Osteocyte (in vitro differentiated cells): ENCODE measurements around the gene USP38. TPM values are rescaled to one million over a fixed set of nuclear protein-coding genes. Genes with fewer than 3 reads are reported as not detected.
A peak's percentile ranks its signal among the peaks of the same experiment; 100 is the strongest.

Source experiments
- DNase-seq: peaks from one replicate; pipeline ENCODE4 v3.0.0; 2021; ENCODE audit warnings: mixed read lengths; ENCODE audit not compliant: unreplicated experiment; ENCODE audit errors: extremely low spot score
- H3K27ac Mint-ChIP-seq: one replicate; pipeline ENCODE4 v1.8.0; 2021; ENCODE audit warnings: mild to moderate bottlenecking, mixed read lengths; ENCODE audit not compliant: unreplicated experiment
- H3K27me3 Mint-ChIP-seq: one replicate; pipeline ENCODE4 v1.8.0; 2021; ENCODE audit warnings: mixed read lengths; ENCODE audit not compliant: unreplicated experiment
- H3K36me3 Mint-ChIP-seq: one replicate; pipeline ENCODE4 v1.8.0; 2021; ENCODE audit warnings: mixed read lengths; ENCODE audit not compliant: unreplicated experiment
- H3K4me1 Mint-ChIP-seq: one replicate; pipeline ENCODE4 v1.8.0; 2021; ENCODE audit warnings: mixed read lengths; ENCODE audit not compliant: unreplicated experiment
- H3K4me3 Mint-ChIP-seq: one replicate; pipeline ENCODE4 v1.8.0; 2021; ENCODE audit warnings: mild to moderate bottlenecking, moderate library complexity, mixed read lengths; ENCODE audit not compliant: unreplicated experiment
- H3K9me3 Mint-ChIP-seq: one replicate; pipeline ENCODE4 v1.8.0; 2021; ENCODE audit warnings: mixed read lengths; ENCODE audit not compliant: unreplicated experiment
- CTCF ChIP-seq: fragments of 200-600 bp; sonication (generic); IDR thresholded peaks from 2 replicates; pipeline ENCODE4 v1.5.0; 2021; ENCODE audit warnings: antibody characterized with exemption, mild to moderate bottlenecking, moderate library complexity
- total RNA-seq: library from RNA; stranded (reverse); gene quantifications from 2 replicates; pipeline ENCODE4 v1.2.1, GENCODE V29; 2021

USP38 gene
- total RNA-seq, 1 donor from 2014 or later = 19.5 TPM

- H3K9me3 Mint-ChIP-seq = no peaks in the 10 kb centered on the region
- TF ChIP-seq CTCF = no peak
- H3K27ac Mint-ChIP-seq = peak overlapping the region; percentile 96
- peak overlapping the region; percentile 84 for H3K4me3 Mint-ChIP-seq
- peaks cover 40% of the 10 kb centered on the region for H3K4me1 Mint-ChIP-seq
- DNase-seq = peak; percentile 84
- H3K27me3 Mint-ChIP-seq = no peaks in the 10 kb centered on the region
- H3K36me3 Mint-ChIP-seq = peaks cover 14% of the 10 kb centered on the region
Measured at GRCh38 chr4:143185253-143186107, 763 bp downstream of the USP38 start.

GRCh38 chr4:143186212-143186611 is 1.5 kb downstream of the USP38 start:
- peak overlapping the region; percentile 96 for H3K27ac Mint-ChIP-seq
- no peak for DNase-seq
- H3K36me3 Mint-ChIP-seq = peaks cover 20% of the 10 kb centered on the region
- peak overlapping the region; percentile 84 for H3K4me3 Mint-ChIP-seq
- H3K9me3 Mint-ChIP-seq = no peaks in the 10 kb centered on the region
- H3K4me1 Mint-ChIP-seq = peaks cover 43% of the 10 kb centered on the region
- no peak for TF ChIP-seq CTCF
- no peaks in the 10 kb centered on the region for H3K27me3 Mint-ChIP-seq

GRCh38 chr4:143186649-143187048 is 1.9 kb downstream of the USP38 start:
- no peaks in the 10 kb centered on the region for H3K27me3 Mint-ChIP-seq
- H3K27ac Mint-ChIP-seq = peak overlapping the region; percentile 96
- peaks cover 20% of the 10 kb centered on the region for H3K36me3 Mint-ChIP-seq
- H3K4me1 Mint-ChIP-seq = peaks cover 43% of the 10 kb centered on the region
- H3K9me3 Mint-ChIP-seq = no peaks in the 10 kb centered on the region
- H3K4me3 Mint-ChIP-seq = peak overlapping the region; percentile 84
- no peak for TF ChIP-seq CTCF
- DNase-seq = no peak

- Mint-ChIP-seq H3K27ac (peak overlapping the region; percentile 71), H3K27me3 (no peaks in the 10 kb centered on the region), H3K4me3 (peak overlapping the region; percentile 84), H3K36me3 (peaks cover 24% of the 10 kb centered on the region), H3K9me3 (no peaks in the 10 kb centered on the region), H3K4me1 (peaks cover 41% of the 10 kb centered on the region)
- TF ChIP-seq CTCF = no peak
- no peak for DNase-seq
Measured at GRCh38 chr4:143188136-143189088, 3.7 kb downstream of the USP38 start.

GRCh38 chr4:143189528-143189927 is 4.8 kb downstream of the USP38 start:
- H3K9me3 Mint-ChIP-seq = no peaks in the 10 kb centered on the region
- TF ChIP-seq CTCF = no peak
- DNase-seq = no peak
- H3K4me3 Mint-ChIP-seq = peak overlapping the region; percentile 34
- peaks cover 33% of the 10 kb centered on the region for H3K4me1 Mint-ChIP-seq
- H3K36me3 Mint-ChIP-seq = peaks cover 27% of the 10 kb centered on the region
- H3K27me3 Mint-ChIP-seq = no peaks in the 10 kb centered on the region
- peak overlapping the region; percentile 6 for H3K27ac Mint-ChIP-seq
